Kidney tubule cell (primary cell): ENCODE measurements around the gene RCC1.
"Not testable (repeated sequence)": the region's sequence is repeated elsewhere in the genome, so short reads cannot be mapped to it uniquely, and the experiment has no call there.

Experiments used
- DNase-seq: peaks from one replicate; pipeline ENCODE4 v3.0.0-alpha.2; 2018; ENCODE audit warnings: low spot score

The RCC1 gene

GRCh38 chr1:28551381-28551780 lies 45.5 kb downstream of the RCC1 start:
- DNase-seq: no peak

- DNase-seq: peak; percentile 97
Measured at GRCh38 chr1:28552758-28553663, 47.2 kb downstream of the RCC1 start, which contains the start of gene TRNAU1AP. Gene TRNAU1AP, plus strand, starts transcription at chr1:28553085. Its CDS starts 26 bp downstream, at chr1:28553111.

GRCh38 chr1:28560886-28561285 lies 55.0 kb downstream of the RCC1 start:
- DNase-seq: no peak

GRCh38 chr1:28564310-28564709 lies 58.5 kb downstream of the RCC1 start:
- no peak for DNase-seq

GRCh38 chr1:28565040-28565439 lies 59.2 kb downstream of the RCC1 start:
- no peak for DNase-seq

- no peak for DNase-seq
Measured at GRCh38 chr1:28565726-28566125, 59.9 kb downstream of the RCC1 start.

- no peak for DNase-seq
Measured at GRCh38 chr1:28566931-28567330, 61.1 kb downstream of the RCC1 start.

- no peak for DNase-seq
Measured at GRCh38 chr1:28571911-28572310, 66.1 kb downstream of the RCC1 start.

DNA sequence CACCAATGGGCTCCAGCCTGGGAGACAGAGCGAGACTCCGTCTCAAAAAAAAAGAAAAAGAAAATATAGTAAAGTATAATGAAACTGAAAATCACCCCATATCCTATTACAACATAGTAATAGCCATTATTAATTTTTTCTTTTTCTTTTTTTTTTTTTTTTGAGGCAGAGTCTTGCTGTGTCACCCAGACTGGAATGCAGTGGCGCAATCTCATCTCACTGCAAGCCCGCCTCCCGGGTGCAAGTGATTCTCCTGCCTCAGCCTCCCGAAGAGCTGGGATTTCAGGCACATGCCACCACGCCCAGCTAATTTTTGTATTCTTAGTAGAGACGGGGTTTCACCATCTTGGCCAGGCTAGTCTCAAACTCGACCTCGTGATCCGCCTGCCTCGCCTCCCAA lies 67.0 kb downstream of the RCC1 start:
- not testable (repeated sequence) for DNase-seq

- DNase-seq: no peak
Measured at GRCh38 chr1:28573564-28573963, 67.7 kb downstream of the RCC1 start.

GRCh38 chr1:28577052-28577678 lies 71.3 kb downstream of the RCC1 start:
- DNase-seq: peak; percentile 70

DNA sequence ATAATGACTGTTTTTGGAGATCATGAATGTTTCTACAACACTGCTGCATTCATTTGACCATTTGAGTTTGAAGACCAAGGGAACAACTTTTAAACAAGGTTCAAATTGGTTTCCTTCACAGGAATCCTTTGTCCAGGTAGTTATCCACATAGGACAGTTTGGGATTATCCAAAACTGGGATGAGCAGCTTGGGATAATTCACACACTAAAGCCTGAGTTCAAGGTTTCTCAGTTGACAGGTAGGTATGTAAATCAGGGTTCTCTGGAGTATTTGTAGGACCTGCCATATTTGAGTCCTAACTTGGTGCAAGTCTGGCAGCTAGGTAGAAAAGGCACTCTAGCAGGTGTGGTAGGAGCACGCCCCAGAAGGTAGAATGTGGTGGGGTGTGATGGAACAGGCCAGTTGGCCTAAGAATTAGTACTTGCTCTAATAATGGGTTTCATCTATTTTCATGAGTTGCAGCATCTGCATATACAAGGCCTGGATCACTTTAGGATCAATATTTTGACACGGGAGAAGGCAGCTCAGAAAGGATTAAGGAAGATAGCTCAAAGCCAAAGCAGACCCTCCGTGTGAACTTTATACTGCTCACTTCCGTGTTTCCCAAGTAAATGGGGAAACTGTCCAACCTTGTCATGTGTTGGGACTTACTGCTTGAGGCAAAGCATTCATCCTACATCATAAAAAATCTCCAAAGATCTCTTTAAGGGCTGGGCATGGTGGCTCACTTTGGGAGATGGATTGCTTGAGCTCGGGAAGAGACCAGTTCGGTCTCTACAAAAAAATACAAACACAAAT lies 72.1 kb downstream of the RCC1 start:
- peak; percentile 60 for DNase-seq

DNA sequence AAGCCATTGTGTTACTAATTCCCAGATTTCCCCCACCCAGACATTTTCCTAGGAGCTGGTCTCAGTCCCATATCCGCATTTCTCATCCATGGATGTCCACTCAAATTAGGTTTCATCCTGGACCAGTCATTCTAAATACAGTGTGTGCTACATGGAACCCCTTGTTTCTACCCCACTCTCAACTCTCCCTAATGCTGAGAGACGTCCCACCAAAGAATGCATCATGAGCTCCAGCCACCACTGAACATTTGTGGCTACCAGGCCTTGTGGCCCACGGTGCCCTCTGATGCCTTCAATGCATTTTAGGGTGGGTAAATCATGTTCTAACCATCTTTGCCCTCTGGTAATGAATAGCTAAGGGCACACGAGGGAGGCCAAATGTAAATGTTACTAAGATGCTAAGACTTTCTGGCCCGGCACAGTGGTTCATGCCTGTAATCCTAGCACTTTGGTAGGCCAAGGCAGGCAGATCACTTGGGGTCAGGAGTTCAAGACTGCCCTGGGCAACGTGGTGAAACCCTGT lies 72.9 kb downstream of the RCC1 start:
- DNase-seq: peak; percentile 30

DNA sequence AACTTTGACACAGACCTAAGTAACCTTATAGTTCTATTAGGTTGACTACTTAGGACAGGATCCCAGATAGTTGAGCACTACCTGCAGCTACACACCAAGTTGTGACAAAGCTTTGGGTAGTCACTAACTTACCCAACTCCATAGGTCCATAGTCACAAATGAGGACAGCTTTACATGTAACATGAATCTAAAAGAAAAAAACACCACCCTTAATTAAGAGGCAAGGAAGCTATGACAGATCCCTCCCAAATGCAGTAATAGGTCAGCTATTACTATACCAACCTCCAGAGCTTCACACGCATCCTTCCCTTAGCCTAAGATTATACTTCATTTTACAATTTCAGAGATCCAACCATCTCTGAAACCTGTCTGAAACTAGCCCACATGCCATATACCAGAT lies 73.6 kb downstream of the RCC1 start:
- peak; percentile 42 for DNase-seq

GRCh38 chr1:28580722-28581530 lies 75.1 kb downstream of the RCC1 start:
- DNase-seq: peak; percentile 65

GRCh38 chr1:28581531-28582247 lies 75.8 kb downstream of the RCC1 start:
- DNase-seq: peak; percentile 98

DNA sequence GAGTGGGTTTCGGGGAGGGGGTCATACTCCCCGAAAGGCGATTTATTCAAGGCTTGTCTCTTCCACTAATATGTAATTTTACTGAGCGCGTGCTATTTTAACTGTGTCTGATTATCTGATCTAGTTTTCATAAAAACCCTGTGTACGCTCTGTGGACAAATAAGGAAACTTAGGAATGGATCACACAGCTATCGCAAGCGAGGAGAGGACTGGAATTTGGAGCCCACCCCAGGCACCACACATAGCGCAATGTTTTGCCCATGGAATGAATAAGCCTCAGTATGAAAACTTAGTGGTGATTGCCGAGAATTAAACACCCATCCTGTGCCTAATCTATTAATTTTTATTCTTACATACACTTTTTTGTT lies 76.4 kb downstream of the RCC1 start:
- DNase-seq: no peak

GRCh38 chr1:28586585-28587391 lies 80.9 kb downstream of the RCC1 start:
- DNase-seq: peak; percentile 61
